ENCODE measurements around the gene TRAPPC3L.
A peak's percentile ranks its signal among the peaks of the same experiment; 100 is the strongest.

The TRAPPC3L gene

GRCh38 chr6:116475141-116475540, 70.3 kb downstream of the TRAPPC3L start:
- no peak overlapping the region for H3K4me3 ChIP-seq (replicated peaks; ENCODE audit: low read depth, low read length)
- TF ChIP-seq CTCF (IDR thresholded peaks at IDR 0.05; ENCODE audit: low read length, missing control alignments), result no peak
- DNase-seq (ENCODE audit: low read depth), result no peak

DNA sequence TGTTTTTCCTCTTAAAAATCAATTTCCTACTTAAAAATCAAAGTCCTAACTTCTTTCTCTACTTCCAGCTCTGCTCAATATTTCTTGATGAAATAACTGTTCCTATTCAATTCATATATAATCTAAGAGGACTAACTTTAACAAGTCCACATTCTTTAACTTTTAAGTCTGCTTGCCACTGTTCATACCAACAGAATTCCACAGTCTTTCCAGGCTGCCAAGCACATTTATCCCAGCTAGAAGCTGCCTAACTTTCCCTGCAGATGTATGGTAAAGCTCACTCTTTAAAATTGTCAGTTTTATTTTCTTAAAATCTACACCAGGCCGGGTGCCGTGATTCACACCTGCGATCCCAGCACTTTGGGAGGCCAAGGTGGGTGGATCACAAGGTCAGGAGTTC, 72.8 kb downstream of the TRAPPC3L start:
- H3K4me3 ChIP-seq (replicated peaks; ENCODE audit: low read depth, low read length), result no peak overlapping the region
- no peak for DNase-seq (ENCODE audit: low read depth)
- TF ChIP-seq CTCF (IDR thresholded peaks at IDR 0.05; ENCODE audit: low read length, missing control alignments), result no peak

GRCh38 chr6:116471531-116471930, 74.0 kb downstream of the TRAPPC3L start:
- DNase-seq (ENCODE audit: low read depth), result no peak
- H3K4me3 ChIP-seq (replicated peaks; ENCODE audit: low read depth, low read length), result no peak overlapping the region
- TF ChIP-seq CTCF (IDR thresholded peaks at IDR 0.05; ENCODE audit: low read length, missing control alignments), result no peak

GRCh38 chr6:116468293-116468692, 77.2 kb downstream of the TRAPPC3L start:
- no peak for TF ChIP-seq CTCF (IDR thresholded peaks at IDR 0.05; ENCODE audit: low read length, missing control alignments)
- no peak for DNase-seq (ENCODE audit: low read depth)
- H3K4me3 ChIP-seq (replicated peaks; ENCODE audit: low read depth, low read length), result no peak overlapping the region

DNA sequence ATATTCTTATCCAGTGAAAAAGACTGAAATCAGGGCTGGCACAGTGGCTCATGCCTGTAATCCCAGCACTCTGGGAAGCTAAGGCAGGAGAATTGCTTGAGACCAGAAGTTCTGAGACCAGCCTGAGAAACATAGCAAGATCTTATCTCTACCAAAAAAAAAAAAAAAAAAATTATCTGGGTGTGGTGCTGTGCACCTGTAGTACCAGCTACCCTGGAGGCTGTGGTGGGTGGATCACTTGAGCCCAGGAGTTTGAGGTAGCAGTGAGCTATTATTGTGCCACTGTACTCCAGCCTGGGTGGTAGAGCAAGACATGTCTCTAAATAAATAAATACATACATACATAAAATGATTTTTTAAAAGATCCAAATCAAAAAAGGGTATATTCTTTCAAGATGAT, 78.0 kb downstream of the TRAPPC3L start:
- no peak for DNase-seq (ENCODE audit: low read depth)
- H3K4me3 ChIP-seq (replicated peaks; ENCODE audit: low read depth, low read length), result no peak overlapping the region
- TF ChIP-seq CTCF (IDR thresholded peaks at IDR 0.05; ENCODE audit: low read length, missing control alignments), result no peak

GRCh38 chr6:116467096-116467495, 78.4 kb downstream of the TRAPPC3L start:
- TF ChIP-seq CTCF (IDR thresholded peaks at IDR 0.05; ENCODE audit: low read length, missing control alignments), result no peak
- H3K4me3 ChIP-seq (replicated peaks; ENCODE audit: low read depth, low read length), result no peak overlapping the region
- DNase-seq (ENCODE audit: low read depth), result peak; percentile 75

GRCh38 chr6:116465246-116465645, 80.2 kb downstream of the TRAPPC3L start:
- H3K4me3 ChIP-seq (replicated peaks; ENCODE audit: low read depth, low read length), result no peak overlapping the region
- DNase-seq (ENCODE audit: low read depth), result no peak
- TF ChIP-seq CTCF (IDR thresholded peaks at IDR 0.05; ENCODE audit: low read length, missing control alignments), result no peak

Measured in fibroblast of pulmonary artery (primary cell).